Measurements from ENCODE around the gene UACA.

DNA sequence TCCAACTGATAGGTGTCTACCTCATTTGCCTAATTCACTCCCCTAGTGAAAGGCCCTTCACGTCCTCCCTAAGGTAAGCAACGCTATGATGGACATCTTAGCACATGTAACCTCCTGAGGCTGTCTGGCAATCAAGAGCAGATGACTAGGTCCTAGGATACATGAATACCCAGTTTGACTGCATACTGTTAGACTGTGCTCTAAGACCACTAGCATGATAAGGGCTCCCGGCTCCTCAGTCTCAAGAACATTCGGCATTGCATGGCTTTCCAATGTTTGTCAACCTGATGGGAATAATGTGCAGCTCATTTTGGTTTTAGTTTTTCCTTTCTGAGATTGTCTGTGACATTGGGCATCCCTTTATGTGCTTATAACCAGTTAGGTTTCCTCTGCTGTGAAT lies 152.1 kb downstream of the UACA start:
- TF ChIP-seq POLR2AphosphoS5 (IDR thresholded peaks at IDR 0.05; ENCODE audit: low read depth, low read length) (no peak), TAF1 (IDR thresholded peaks at IDR 0.05; ENCODE audit: borderline replicate concordance, low read depth, low read length) (no peak)
